Breast epithelium (tissue), 4 donors: Measurements from ENCODE around the gene HIPK2. TPM values are rescaled to one million over a fixed set of nuclear protein-coding genes. Genes with fewer than 3 reads are reported as not detected.
"Not testable (repeated sequence)": the region's sequence is repeated elsewhere in the genome, so short reads cannot be mapped to it uniquely, and the experiment has no call there.

ENCODE experiments used
- DNase-seq, 2 donors: peaks; one replicate each; pipeline ENCODE4 v3.0.0-alpha.2; 2019; ENCODE audit warnings: low spot score in 2 of 2
- H3K27ac ChIP-seq, 2 donors: fragments of 200-600 bp; sonication (generic) in 1 of 2; one replicate each; pipeline ENCODE4 v1.5.1; 2016 to 2019; ENCODE audit warnings: mild to moderate bottlenecking in 1 of 2
- H3K27me3 ChIP-seq, 2 donors: fragments of 200-600 bp; sonication (generic) in 1 of 2; one replicate each; pipeline versions ENCODE4 v1.5.1 to v1.6.0; 2017 to 2019; ENCODE audit warnings: control low read depth in 1 of 2, mild to moderate bottlenecking in 1 of 2
- H3K36me3 ChIP-seq: fragments of 200-600 bp; one replicate; pipeline ENCODE4 v1.5.1; 2019
- H3K4me1 ChIP-seq, 2 donors: fragments of 200-600 bp; sonication (generic); one replicate each; pipeline ENCODE4 v1.5.1; 2016 to 2019; ENCODE audit warnings: control low read depth in 1 of 2
- H3K4me3 ChIP-seq, 3 donors: fragments of 200-600 bp; sonication (generic); 1 replicate in 2 of 3; 2 replicates in 1 of 3; pipeline ENCODE4 v1.5.1; 2016 to 2019; ENCODE audit warnings: mild to moderate bottlenecking in 3 of 3, moderate library complexity in 2 of 3
- H3K9me3 ChIP-seq, 2 donors: fragments of 200-600 bp; sonication (generic) in 1 of 2; one replicate each; pipeline ENCODE4 v1.5.1; 2016 to 2019; ENCODE audit warnings: control low read depth in 1 of 2
- POLR2A ChIP-seq: fragments of 450-650 bp; IDR thresholded peaks from one replicate; pipeline ENCODE4 v1.6.1; 2016; ENCODE audit warnings: antibody characterized with exemption, mild to moderate bottlenecking, moderate library complexity
- POLR2AphosphoS5 ChIP-seq, 3 donors: sonication (generic); formaldehyde crosslinking; IDR thresholded peaks; one replicate each; pipeline ENCODE4 v1.6.1; 2017; ENCODE audit warnings: antibody characterized with exemption in 3 of 3
- intact Hi-C: fragments of 100-400 bp; cut with DNase I; formaldehyde crosslinking; loops from one replicate; pipeline ENCODE4 v1.15.1; 2023; ENCODE audit warnings: low total_unique reads
- total RNA-seq, 3 donors: library from RNA; depleted of rRNA; stranded (reverse); fragments of >200 nt; gene quantifications; one replicate each; pipeline ENCODE4 v1.1.0, GENCODE V29; 2016
- TF ChIP-seq, protein P1 (sequence below), 3 donors: fragments of 450-650 bp; IDR thresholded peaks; one replicate each; pipeline ENCODE4 v1.5.1; 2016 to 2017; ENCODE audit warnings: antibody characterized with exemption in 3 of 3, mild to moderate bottlenecking in 3 of 3, moderate library complexity in 3 of 3

The HIPK2 gene
- total RNA-seq, 3 donors from 2014 or later = 26.4 to 31.8 (median 31.1) TPM

DNA sequence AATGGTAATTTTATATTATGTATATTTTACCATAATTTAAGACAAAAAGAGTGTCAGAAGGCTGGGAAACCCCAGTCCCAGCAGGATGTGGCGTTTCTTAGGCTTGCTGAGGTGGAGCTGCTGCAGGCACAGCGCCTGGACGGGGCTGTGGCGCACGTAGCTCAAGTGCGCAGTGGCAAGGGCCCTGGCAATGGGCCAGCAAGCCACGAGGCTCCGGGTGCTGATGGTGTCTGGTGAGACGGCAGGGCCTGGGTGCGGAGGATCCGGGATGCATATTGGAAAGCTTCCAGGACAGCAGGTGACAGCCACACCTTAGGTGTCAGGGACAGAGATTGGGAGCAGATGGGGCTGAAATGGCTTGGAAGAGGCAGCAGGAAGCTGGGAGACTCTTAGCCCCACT lies 217.1 kb downstream of the HIPK2 start:
- H3K4me3 ChIP-seq = no peak overlapping the region
- intact Hi-C loops = no loop called here
- no peaks in the 10 kb centered on the region for H3K4me1 ChIP-seq
- H3K27me3 ChIP-seq = no peaks in the 10 kb centered on the region
- H3K27ac ChIP-seq = no peak overlapping the region
- TF ChIP-seq POLR2AphosphoS5 (IDR thresholded peaks at IDR 0.05) (no peak), POLR2A (no peak)
- TF ChIP-seq, protein P1, sequence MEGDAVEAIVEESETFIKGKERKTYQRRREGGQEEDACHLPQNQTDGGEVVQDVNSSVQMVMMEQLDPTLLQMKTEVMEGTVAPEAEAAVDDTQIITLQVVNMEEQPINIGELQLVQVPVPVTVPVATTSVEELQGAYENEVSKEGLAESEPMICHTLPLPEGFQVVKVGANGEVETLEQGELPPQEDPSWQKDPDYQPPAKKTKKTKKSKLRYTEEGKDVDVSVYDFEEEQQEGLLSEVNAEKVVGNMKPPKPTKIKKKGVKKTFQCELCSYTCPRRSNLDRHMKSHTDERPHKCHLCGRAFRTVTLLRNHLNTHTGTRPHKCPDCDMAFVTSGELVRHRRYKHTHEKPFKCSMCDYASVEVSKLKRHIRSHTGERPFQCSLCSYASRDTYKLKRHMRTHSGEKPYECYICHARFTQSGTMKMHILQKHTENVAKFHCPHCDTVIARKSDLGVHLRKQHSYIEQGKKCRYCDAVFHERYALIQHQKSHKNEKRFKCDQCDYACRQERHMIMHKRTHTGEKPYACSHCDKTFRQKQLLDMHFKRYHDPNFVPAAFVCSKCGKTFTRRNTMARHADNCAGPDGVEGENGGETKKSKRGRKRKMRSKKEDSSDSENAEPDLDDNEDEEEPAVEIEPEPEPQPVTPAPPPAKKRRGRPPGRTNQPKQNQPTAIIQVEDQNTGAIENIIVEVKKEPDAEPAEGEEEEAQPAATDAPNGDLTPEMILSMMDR (IDR thresholded peaks at IDR 0.05) = no peak
- no peaks in the 10 kb centered on the region for H3K9me3 ChIP-seq
- H3K36me3 ChIP-seq = no peaks in the 10 kb centered on the region
- DNase-seq = no peak

DNA sequence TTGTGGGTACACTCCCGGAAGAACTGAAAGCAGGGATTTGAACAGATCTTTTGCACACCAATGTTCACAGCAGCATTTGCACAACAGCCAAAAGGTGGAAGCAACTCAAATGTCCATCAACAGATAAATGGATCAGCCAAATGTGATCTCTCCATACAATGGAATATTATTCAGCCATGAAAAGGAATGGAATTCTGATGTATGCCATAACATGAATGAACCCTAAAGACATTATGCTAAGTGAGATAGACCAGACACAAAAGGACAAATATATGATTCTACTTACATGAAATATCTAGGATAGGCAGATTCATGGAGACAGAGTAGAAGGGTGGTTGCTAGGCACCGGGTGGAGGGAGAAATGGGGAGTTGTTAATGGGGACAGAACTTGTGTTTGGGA lies 217.6 kb downstream of the HIPK2 start:
- no peak for DNase-seq
- H3K4me3 ChIP-seq = no peak overlapping the region
- no peak overlapping the region for H3K27ac ChIP-seq
- intact Hi-C loops = no loop called here
- H3K9me3 ChIP-seq = no peaks in the 10 kb centered on the region
- H3K4me1 ChIP-seq = no peaks in the 10 kb centered on the region
- no peaks in the 10 kb centered on the region for H3K27me3 ChIP-seq
- TF ChIP-seq POLR2A = no peak
- no peak for TF ChIP-seq POLR2AphosphoS5 (IDR thresholded peaks at IDR 0.05)
- TF ChIP-seq, protein P1 (IDR thresholded peaks at IDR 0.05) = no peak
- no peaks in the 10 kb centered on the region for H3K36me3 ChIP-seq

DNA sequence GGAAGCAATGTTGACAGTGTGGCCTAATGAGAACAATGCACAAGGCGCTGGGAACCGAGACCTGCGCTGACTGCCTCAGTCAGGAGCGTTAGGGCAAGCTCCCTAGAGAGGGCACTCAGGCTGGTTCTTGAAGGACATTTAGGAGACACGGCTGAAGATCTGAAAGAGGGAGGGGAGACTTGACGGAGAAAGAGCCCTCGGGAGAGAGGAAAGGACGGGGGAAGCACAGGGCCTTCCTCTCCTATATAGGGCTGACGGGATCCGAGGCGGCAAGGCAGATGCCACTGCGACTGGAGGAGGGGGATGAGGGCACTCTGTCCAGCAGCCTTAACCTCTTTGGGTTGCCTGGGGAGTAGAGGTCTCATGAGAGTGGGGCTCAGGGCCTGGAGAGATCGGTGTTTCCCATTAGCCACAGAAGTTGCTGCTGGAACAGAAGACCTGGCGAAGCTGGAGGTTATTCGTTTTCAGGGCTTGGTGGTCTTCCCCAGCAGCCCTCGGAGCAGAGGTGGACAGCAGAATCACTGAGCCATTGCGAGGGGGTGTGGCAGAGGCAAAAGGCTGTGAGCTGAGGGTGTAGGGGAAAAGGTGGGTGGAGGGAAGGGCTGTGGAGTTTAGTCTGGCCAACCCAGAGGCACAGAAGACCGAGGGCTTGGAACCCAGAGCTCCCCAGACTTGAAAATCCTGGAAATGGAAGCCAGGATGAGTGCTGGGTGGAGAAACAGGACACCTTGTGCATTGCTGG lies 218.3 kb downstream of the HIPK2 start:
- TF ChIP-seq, protein P1 (IDR thresholded peaks at IDR 0.05) = no peak
- TF ChIP-seq POLR2A (no peak), POLR2AphosphoS5 (IDR thresholded peaks at IDR 0.05) (no peak)
- Histone ChIP-seq H3K4me1 (no peaks in the 10 kb centered on the region), H3K9me3 (no peaks in the 10 kb centered on the region), H3K4me3 (no peak overlapping the region), H3K36me3 (no peaks in the 10 kb centered on the region), H3K27me3 (no peaks in the 10 kb centered on the region), H3K27ac (no peak overlapping the region)
- intact Hi-C loops = no loop called here
- DNase-seq = no peak

DNA sequence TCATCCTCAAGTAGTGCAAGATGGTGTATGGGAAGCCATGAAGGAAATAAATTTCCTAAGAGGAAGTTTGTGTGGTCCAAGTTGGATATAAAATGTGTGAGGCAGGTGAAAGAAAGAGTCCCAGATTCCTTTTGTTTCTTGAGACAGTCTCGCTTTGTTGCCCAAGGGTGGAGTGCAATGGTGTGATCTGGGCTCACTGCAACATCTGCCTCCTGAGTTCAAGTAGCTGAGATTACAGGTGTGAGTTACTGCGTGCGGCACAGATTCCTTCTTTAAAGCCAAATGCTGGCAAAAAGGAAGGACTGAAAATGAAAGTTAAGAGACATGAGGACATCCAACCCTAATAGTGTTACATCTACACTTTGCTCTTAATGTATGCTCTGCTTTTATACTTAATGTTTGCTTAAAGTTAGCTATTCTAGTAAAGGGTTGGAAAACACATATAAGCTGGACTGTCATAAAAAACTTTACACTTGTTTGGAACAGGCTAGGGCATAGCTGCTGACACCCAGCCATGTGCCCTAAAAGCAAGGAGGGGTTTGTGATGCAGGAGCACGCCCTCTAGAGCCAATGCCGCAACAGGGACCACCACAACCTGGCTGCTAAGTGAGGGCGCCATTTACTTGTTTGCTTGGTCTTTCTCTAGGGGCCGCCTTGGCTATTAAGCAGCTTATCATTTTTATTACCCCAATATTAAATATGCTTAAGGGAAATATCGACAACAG lies 219.8 kb downstream of the HIPK2 start:
- Histone ChIP-seq H3K4me1 (no peaks in the 10 kb centered on the region), H3K36me3 (no peaks in the 10 kb centered on the region), H3K27me3 (no peaks in the 10 kb centered on the region), H3K9me3 (no peaks in the 10 kb centered on the region), H3K4me3 (no peak overlapping the region), H3K27ac (no peak overlapping the region)
- intact Hi-C loops = no loop called here
- TF ChIP-seq, protein P1 (IDR thresholded peaks at IDR 0.05) = no peak
- no peak for TF ChIP-seq POLR2A
- no peak for TF ChIP-seq POLR2AphosphoS5 (IDR thresholded peaks at IDR 0.05)
- no peak for DNase-seq

DNA sequence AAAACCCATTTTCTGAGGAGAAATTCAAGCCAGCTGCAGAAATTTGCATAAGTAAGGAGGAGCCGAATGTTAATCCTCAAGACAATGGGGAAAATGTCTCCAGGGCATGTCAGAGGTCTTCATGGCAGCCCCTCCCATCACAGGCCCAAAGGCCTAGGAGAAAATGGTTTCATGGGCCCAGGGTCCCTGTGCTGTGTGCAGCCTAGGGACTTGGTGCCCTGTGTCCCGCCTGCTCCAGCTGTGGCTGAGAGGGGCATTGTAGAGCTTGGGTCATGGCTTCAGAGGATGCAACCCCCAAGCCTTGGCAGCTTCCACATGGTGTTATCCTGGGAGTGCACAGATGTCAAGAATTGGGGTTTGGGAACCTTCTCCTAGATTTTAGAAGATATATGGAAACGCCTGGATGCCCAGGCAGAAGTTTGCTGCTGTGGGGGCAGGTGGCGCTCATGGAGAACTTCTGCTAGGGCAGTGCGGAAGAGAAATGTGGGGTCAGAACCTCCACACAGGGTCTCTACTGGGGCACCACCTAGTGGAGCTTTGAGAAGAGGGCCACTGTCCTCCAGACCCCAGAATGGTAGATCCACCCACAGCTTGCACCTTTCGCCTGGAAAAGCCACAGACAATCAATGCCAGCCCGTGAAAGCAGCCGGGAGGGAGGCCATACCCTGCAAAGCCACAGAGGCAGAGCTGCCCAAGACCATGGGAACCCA lies 223.7 kb downstream of the HIPK2 start:
- H3K27me3 ChIP-seq, H3K4me3 ChIP-seq, H3K9me3 ChIP-seq, intact Hi-C loops, H3K27ac ChIP-seq, H3K4me1 ChIP-seq, H3K36me3 ChIP-seq, DNase-seq: not testable (repeated sequence)
